H1 (cell line): ENCODE measurements around the gene HMG20A. TPM values are rescaled to one million over a fixed set of nuclear protein-coding genes. Genes with fewer than 3 reads are reported as not detected.
"Not testable (repeated sequence)": the region's sequence is repeated elsewhere in the genome, so short reads cannot be mapped to it uniquely, and the experiment has no call there.

Experiments
- CTCF ChIA-PET: fragments of 300-600 bp; sonication (Branson Sonifier 250); formaldehyde crosslinking; loops from one replicate; lab custom pipeline; 2021; ENCODE audit not compliant: partially characterized antibody; lab: Charles Lee
- POLR2A ChIA-PET: fragments of 300-600 bp; sonication (Branson Sonifier 250); formaldehyde crosslinking; loops from one replicate; lab custom pipeline; 2021; ENCODE audit warnings: inconsistent platforms; ENCODE audit not compliant: partially characterized antibody; lab: Charles Lee
- DNase-seq, 2 experiments: peaks; one replicate each; pipeline versions ENCODE4 v3.0.0 to v3.0.0-alpha.2; 2010 to 2022; ENCODE audit warnings: low spot score in 2 of 2, low read depth in 1 of 2, mixed read lengths in 1 of 2
- FAIRE-seq: peaks from 2 replicates; lab custom pipeline; 2011; peaks lifted over from hg19 to GRCh38; lab: Jason Lieb, UNC
- H2AFZ ChIP-seq: 2 replicates; pipeline ENCODE4 v1.8.1; 2012; ENCODE audit warnings: low read length, inconsistent platforms
- H2AK5ac ChIP-seq: 2 replicates; pipeline ENCODE4 v1.6.1; 2013; ENCODE audit warnings: low read depth, low read length
- H2BK120ac ChIP-seq: replicated peaks from 2 replicates; pipeline ENCODE3; 2013; ENCODE audit warnings: low read depth, low read length, inconsistent platforms
- H2BK12ac ChIP-seq: 2 replicates; pipeline ENCODE4 v1.6.1; 2013; ENCODE audit warnings: low read depth, low read length
- H2BK15ac ChIP-seq: 2 replicates; pipeline ENCODE4 v1.6.1; 2013; ENCODE audit warnings: low read length
- H2BK20ac ChIP-seq: 2 replicates; pipeline ENCODE4 v1.6.1; 2013; ENCODE audit warnings: low read length
- H2BK5ac ChIP-seq: 2 replicates; pipeline ENCODE4 v1.6.1; 2013; ENCODE audit warnings: low read depth, low read length
- H3K14ac ChIP-seq: 2 replicates; pipeline ENCODE4 v1.6.1; 2013; ENCODE audit warnings: inconsistent platforms; ENCODE audit not compliant: insufficient read length
- H3K18ac ChIP-seq: 2 replicates; pipeline ENCODE4 v1.6.1; 2013; ENCODE audit warnings: low read length; ENCODE audit errors: extremely low read depth
- H3K23ac ChIP-seq: 2 replicates; pipeline ENCODE4 v1.6.1; 2013; ENCODE audit warnings: inconsistent platforms; ENCODE audit not compliant: insufficient read length
- H3K23me2 ChIP-seq: 2 replicates; pipeline ENCODE4 v1.6.1; 2013; ENCODE audit warnings: low read depth, low read length
- H3K27ac ChIP-seq: 2 replicates; pipeline ENCODE4 v1.6.1; 2011; ENCODE audit warnings: low read depth, low read length, inconsistent platforms
- H3K27me3 ChIP-seq, 4 experiments: replicated peaks in 1 of 4; 1 replicate in 1 of 4; 2 replicates in 3 of 4; pipeline versions ENCODE4 v1.6.1 to v1.8.1; 2011 to 2013; ENCODE audit warnings: low read length in 3 of 4, mild to moderate bottlenecking in 3 of 4, inconsistent platforms in 2 of 4, mixed read lengths in 2 of 4, moderate library complexity in 1 of 4; ENCODE audit not compliant: control insufficient read depth in 3 of 4, insufficient read depth in 3 of 4; ENCODE audit errors: extremely low read depth in 1 of 4
- H3K36me3 ChIP-seq, 4 experiments: 2 replicates each; pipeline versions ENCODE4 v1.6.1 to v1.8.1; 2011 to 2013; ENCODE audit warnings: mild to moderate bottlenecking in 4 of 4, low read length in 3 of 4, moderate library complexity in 2 of 4, control low read depth in 1 of 4, inconsistent platforms in 1 of 4; ENCODE audit not compliant: insufficient read depth in 4 of 4, control insufficient read depth in 2 of 4
- H3K4ac ChIP-seq: replicated peaks from 2 replicates; pipeline ENCODE3; 2013; ENCODE audit warnings: low read length, low read depth, mixed read lengths, inconsistent platforms; ENCODE audit not compliant: insufficient read length
- H3K4me1 ChIP-seq, 4 experiments: replicated peaks in 1 of 4; 1 replicate in 1 of 4; 2 replicates in 3 of 4; pipeline versions ENCODE4 v1.6.1 to v1.8.1; 2011 to 2013; ENCODE audit warnings: low read length in 3 of 4, inconsistent platforms in 2 of 4, mixed read lengths in 1 of 4; ENCODE audit not compliant: insufficient read depth in 4 of 4, control insufficient read depth in 3 of 4
- H3K4me2 ChIP-seq, 2 experiments: 2 replicates each; pipeline versions ENCODE4 v1.6.1 to v1.8.1; 2011 to 2013; ENCODE audit warnings: low read depth in 2 of 2, low read length in 2 of 2, control low read depth in 1 of 2, inconsistent platforms in 1 of 2, mild to moderate bottlenecking in 1 of 2; ENCODE audit not compliant: insufficient read depth in 1 of 2
- H3K4me3 ChIP-seq, 4 experiments: fragments of 200-600, 300-600 bp in 1 of 4; sonication (generic), shearing (Covaris generic), sonication (Bioruptor Twin) in 1 of 4; 2 replicates each; pipeline versions ENCODE4 v1.5.1 to v1.8.1; 2011 to 2016; ENCODE audit warnings: low read length in 4 of 4, low read depth in 3 of 4, control low read depth in 2 of 4, inconsistent platforms in 2 of 4, mild to moderate bottlenecking in 2 of 4, mixed read lengths in 1 of 4, moderate library complexity in 1 of 4; ENCODE audit not compliant: insufficient read depth in 2 of 4; ENCODE audit errors: extremely low read depth in 1 of 4
- H3K56ac ChIP-seq: replicated peaks from 2 replicates; pipeline ENCODE3; 2013; ENCODE audit warnings: low read depth, mild to moderate bottlenecking, mixed read lengths, low read length, inconsistent platforms; ENCODE audit not compliant: insufficient read length
- H3K79me1 ChIP-seq: 2 replicates; pipeline ENCODE4 v1.6.1; 2013; ENCODE audit warnings: low read depth, low read length, control low read depth
- H3K79me2 ChIP-seq, 2 experiments: 2 replicates each; pipeline versions ENCODE4 v1.6.1 to v1.8.1; 2012 to 2013; ENCODE audit warnings: low read length in 2 of 2, mild to moderate bottlenecking in 2 of 2, inconsistent platforms in 1 of 2; ENCODE audit not compliant: insufficient read depth in 2 of 2, control insufficient read depth in 1 of 2
- H3K9ac ChIP-seq, 4 experiments: replicated peaks in 1 of 4; 1 replicate in 1 of 4; 2 replicates in 3 of 4; pipeline versions ENCODE4 v1.6.1 to v1.8.1; 2011 to 2013; ENCODE audit warnings: low read depth in 3 of 4, low read length in 3 of 4, control low read depth in 2 of 4, mild to moderate bottlenecking in 2 of 4, moderate library complexity in 2 of 4, inconsistent platforms in 1 of 4; ENCODE audit errors: extremely low read depth in 1 of 4
- H3K9me3 ChIP-seq, 2 experiments: 2 replicates each; pipeline versions ENCODE4 v1.6.1 to v1.8.1; 2012 to 2013; ENCODE audit warnings: mild to moderate bottlenecking in 2 of 2, moderate library complexity in 2 of 2, control low read depth in 1 of 2, inconsistent platforms in 1 of 2, low read depth in 1 of 2, low read length in 1 of 2, mixed read lengths in 1 of 2; ENCODE audit not compliant: insufficient read depth in 2 of 2
- H4K20me1 ChIP-seq, 2 experiments: replicated peaks in 1 of 2; 2 replicates each; pipeline versions ENCODE3 to v1.8.1; 2011 to 2013; ENCODE audit warnings: inconsistent platforms in 2 of 2, low read length in 2 of 2, mild to moderate bottlenecking in 1 of 2; ENCODE audit not compliant: insufficient read depth in 2 of 2, control insufficient read depth in 1 of 2
- H4K5ac ChIP-seq: 2 replicates; pipeline ENCODE4 v1.6.1; 2013; ENCODE audit warnings: low read length, low read depth, mixed read lengths, inconsistent platforms; ENCODE audit not compliant: insufficient read length
- H4K8ac ChIP-seq: 2 replicates; pipeline ENCODE4 v1.8.0; 2013; ENCODE audit warnings: mild to moderate bottlenecking, moderate library complexity, low read length, inconsistent platforms; ENCODE audit not compliant: insufficient read depth; ENCODE audit errors: extremely low read depth
- H4K91ac ChIP-seq: replicated peaks from 2 replicates; pipeline ENCODE3; 2013; ENCODE audit warnings: low read length, mixed read lengths, inconsistent platforms; ENCODE audit not compliant: insufficient read length
- CTBP2 ChIP-seq: IDR thresholded peaks from 2 replicates; pipeline ENCODE4 v1.7.0; 2011; ENCODE audit warnings: borderline replicate concordance, mild to moderate bottlenecking, moderate library complexity, mixed read lengths, low read length; ENCODE audit not compliant: insufficient read depth, insufficient read length
- HDAC2 ChIP-seq, 2 experiments: fragments of 300-600 bp in 1 of 2; sonication (generic) in 1 of 2; IDR thresholded peaks; 2 replicates each; pipeline ENCODE4 v1.6.1; 2011 to 2012; ENCODE audit warnings: low read depth in 2 of 2, low read length in 2 of 2, mild to moderate bottlenecking in 2 of 2, moderate library complexity in 2 of 2, borderline replicate concordance in 1 of 2, inconsistent platforms in 1 of 2
- WGBS, 2 experiments: shearing (Covaris generic) in 1 of 2; methylation state at CpG; one replicate each; pipeline versions ENCODE4 v1.1.6 to v1.1.7; 2013 to 2015; ENCODE audit warnings: low lambda C conversion rate in 2 of 2, mixed read lengths in 2 of 2, inconsistent platforms in 1 of 2, low coverage in 1 of 2, missing lambda C conversion rate in 1 of 2; ENCODE audit not compliant: insufficient replicate concordance in 2 of 2, insufficient coverage in 1 of 2, insufficient read length in 1 of 2; ENCODE audit errors: extremely low coverage in 1 of 2, missing lambda C conversion rate in 1 of 2; 5-methylcytosine and 5-hydroxymethylcytosine counted together
- polyA plus RNA-seq, 7 experiments: library from polyadenylated mRNA; depleted of rRNA in 3 of 7; stranded (reverse) in 5 of 7; unstranded in 2 of 7; fragments of >200 nt in 5 of 7; fragments of 200-250 nt in 2 of 7; gene quantifications; 1 replicate in 5 of 7; 2 replicates in 1 of 7; 4 replicates in 1 of 7; pipeline versions ENCODE4 v1.2.1 to v1.2.3, GENCODE V29; 2011 to 2013; ENCODE audit warnings: missing spikeins in 2 of 7, mixed read lengths in 2 of 7
- total RNA-seq: library from RNA; stranded (reverse); fragmentation: NEBNext Ultra II Directional; extraction: Animal tissue kit (Norgen Biotek cat#: 25700); gene quantifications from 2 replicates; pipeline ENCODE4 v1.2.1, GENCODE V29; 2021

HMG20A gene
- total and polyA plus RNA-seq, 2 of the 8 experiments (the other 6 are each of a cell fraction or from before 2014, with no cell fraction given), result 52.1 to 59.7 TPM

- TF ChIP-seq HDAC2 (IDR thresholded peaks at IDR 0.05; ENCODE audit: borderline replicate concordance in 1 of 2, low read depth in 2 of 2, low read length in 2 of 2) (no peak), CTBP2 (no peak)
Measured at GRCh38 chr15:77409259-77410156, 11.2 kb upstream of the HMG20A start (continued).

- ChIA-PET POLR2A (interaction anchor here (0.9 to 1.3 kb wide), 2 partner anchors 9 to 134 kb away, joined by 3 to 5 read pairs; no protein-coding TSS in a partner anchor), CTCF (interaction anchor here (1.0 to 1.7 kb wide), 3 partner anchors 9 to 292 kb away, joined by 3 to 5 read pairs (median 5); partner anchors contain the start of gene PEAK1)
- 93% methylated on average over 7 of the region's 7 CpGs; no CpG with 5 or more reads in 1 of the 2 experiments for WGBS, 2 experiments
- H2BK120ac ChIP-seq, H3K9me3 ChIP-seq, H3K27me3 ChIP-seq, FAIRE-seq, H3K27ac ChIP-seq, H4K8ac ChIP-seq, H3K23me2 ChIP-seq, H2AK5ac ChIP-seq, H4K20me1 ChIP-seq, H3K4me1 ChIP-seq, H3K36me3 ChIP-seq, H3K4me2 ChIP-seq, H3K4me3 ChIP-seq, H2BK5ac ChIP-seq, H3K4ac ChIP-seq, H2BK12ac ChIP-seq, H3K79me1 ChIP-seq, H3K18ac ChIP-seq, H3K14ac ChIP-seq, H4K91ac ChIP-seq, H2BK15ac ChIP-seq, DNase-seq, H3K9ac ChIP-seq, H2BK20ac ChIP-seq, H3K56ac ChIP-seq, H4K5ac ChIP-seq, H2AFZ ChIP-seq, H3K23ac ChIP-seq: not testable (repeated sequence)
- peaks cover 0 to 91% of the 10 kb centered on the region in 2 experiments; a peak in 3 of 4 replicates for H3K79me2 ChIP-seq
Measured at GRCh38 chr15:77410157-77410500, 10.6 kb upstream of the HMG20A start.
